Prostate gland (tissue), 2 donors: ENCODE results near the gene HNRNPC.

Source experiments
- POLR2A ChIP-seq: fragments of 450-650 bp; IDR thresholded peaks from one replicate; pipeline ENCODE4 v1.6.1; 2016; ENCODE audit warnings: antibody characterized with exemption, mild to moderate bottlenecking
- POLR2AphosphoS5 ChIP-seq: sonication (generic); formaldehyde crosslinking; IDR thresholded peaks from one replicate; pipeline ENCODE4 v1.6.1; 2017; ENCODE audit warnings: antibody characterized with exemption
- TF ChIP-seq, protein P1 (sequence below), 4 experiments: fragments of 200-600 bp in 2 of 4; fragments of 450-650 bp in 2 of 4; sonication (generic) in 2 of 4; IDR thresholded peaks; 1 replicate in 3 of 4; 2 replicates in 1 of 4; pipeline ENCODE4 v1.5.1; 2016 to 2019; ENCODE audit warnings: antibody characterized with exemption in 4 of 4, mild to moderate bottlenecking in 2 of 4, moderate library complexity in 2 of 4

DNA sequence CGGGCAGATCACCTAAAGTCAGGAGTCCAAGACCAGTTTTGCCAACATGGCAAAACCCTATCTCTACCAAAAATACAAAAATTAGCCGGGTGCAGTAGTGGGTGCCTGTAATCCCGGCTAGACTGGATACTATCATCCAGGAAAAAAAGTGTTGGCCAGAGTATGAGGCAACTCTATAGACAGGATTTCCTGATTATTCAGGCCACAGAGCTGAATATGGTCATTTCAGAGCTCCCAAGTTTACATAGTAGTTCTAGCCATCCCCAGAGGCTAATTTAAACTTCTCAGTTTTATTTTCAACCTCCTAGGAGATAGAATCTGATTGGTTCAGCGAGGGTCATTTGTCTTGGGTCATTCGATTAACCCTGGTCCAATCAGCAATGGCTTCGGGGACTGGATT is 17.9 kb upstream of the HNRNPC start:
- TF ChIP-seq, protein P1, sequence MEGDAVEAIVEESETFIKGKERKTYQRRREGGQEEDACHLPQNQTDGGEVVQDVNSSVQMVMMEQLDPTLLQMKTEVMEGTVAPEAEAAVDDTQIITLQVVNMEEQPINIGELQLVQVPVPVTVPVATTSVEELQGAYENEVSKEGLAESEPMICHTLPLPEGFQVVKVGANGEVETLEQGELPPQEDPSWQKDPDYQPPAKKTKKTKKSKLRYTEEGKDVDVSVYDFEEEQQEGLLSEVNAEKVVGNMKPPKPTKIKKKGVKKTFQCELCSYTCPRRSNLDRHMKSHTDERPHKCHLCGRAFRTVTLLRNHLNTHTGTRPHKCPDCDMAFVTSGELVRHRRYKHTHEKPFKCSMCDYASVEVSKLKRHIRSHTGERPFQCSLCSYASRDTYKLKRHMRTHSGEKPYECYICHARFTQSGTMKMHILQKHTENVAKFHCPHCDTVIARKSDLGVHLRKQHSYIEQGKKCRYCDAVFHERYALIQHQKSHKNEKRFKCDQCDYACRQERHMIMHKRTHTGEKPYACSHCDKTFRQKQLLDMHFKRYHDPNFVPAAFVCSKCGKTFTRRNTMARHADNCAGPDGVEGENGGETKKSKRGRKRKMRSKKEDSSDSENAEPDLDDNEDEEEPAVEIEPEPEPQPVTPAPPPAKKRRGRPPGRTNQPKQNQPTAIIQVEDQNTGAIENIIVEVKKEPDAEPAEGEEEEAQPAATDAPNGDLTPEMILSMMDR (IDR thresholded peaks at IDR 0.05): no peak
- TF ChIP-seq POLR2A (no peak), POLR2AphosphoS5 (no peak)
